Heart left ventricle (tissue), 13 donors: Measurements from ENCODE around the gene CSNK1G1.

Source experiments
- POLR2A ChIP-seq, 2 donors: fragments of 450-650 bp; IDR thresholded peaks; one replicate each; pipeline ENCODE4 v1.6.1; 2017; ENCODE audit warnings: antibody characterized with exemption in 2 of 2, mild to moderate bottlenecking in 2 of 2, moderate library complexity in 2 of 2
- TF ChIP-seq, protein P1 (sequence below), 12 donors: fragments of 200-600 bp; sonication (generic) in 4 of 12; IDR thresholded peaks; one replicate each; pipeline versions ENCODE4 v1.5.0 to v1.8.0; 2018 to 2022; ENCODE audit warnings: antibody characterized with exemption in 12 of 12, mild to moderate bottlenecking in 5 of 12
- donor health status: ischemic (EF 13 %, LVEDD 7.1; RV severe dilation, severe dysfunction).
- donor health status: DM: no; HTN: yes; CAD: no.
- donor health status: DM: no; HTN: no; CAD: no.
- donor health status: ischemic (EF 25% LVEDD 6.9; RV normal size, moderate dysfunction).
- donor health status: ischemic (EF 25% LVEDD 5.7; RV mildly dilated, moderate dysfunction).
- donor health status: ischemic (EF 35%, LVEDD 5.7; RV mildly dilated, moderate dysfunction).
- donor health status: nonischemic (EF 11% LVEDD 7.7; RV severe dilation, severe dysfunction).
- donor health status: DM: yes; HTN: yes; CAD: no.
- donor health status: PGD.
- donor health status: ischemic (EF 29% LVEDD 5.4; RV normal size, mild dysfunction).
- donor health status: nonischemic (EF 23%, LVEDD 6.1; RV moderate dilation, normal function).

DNA sequence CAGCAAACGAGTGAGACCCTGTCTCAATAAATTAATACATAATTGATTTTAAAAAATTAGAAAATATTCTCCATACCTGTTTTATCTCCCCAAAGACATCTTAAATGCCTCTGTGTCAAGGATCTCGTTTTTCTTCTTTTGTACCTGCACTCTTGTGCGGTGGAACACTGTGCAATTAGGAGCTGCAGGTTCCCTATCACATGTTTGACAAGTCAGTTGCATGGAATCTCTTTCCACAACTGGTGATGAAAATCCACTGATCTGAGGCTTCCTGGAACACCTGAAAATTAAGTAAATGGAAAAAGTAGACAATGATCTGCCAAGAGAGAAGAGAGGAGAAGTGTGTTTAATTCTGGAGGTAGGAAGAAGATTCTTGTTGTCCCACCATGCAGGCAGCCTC is 207.4 kb downstream of the CSNK1G1 start:
- TF ChIP-seq, protein P1, sequence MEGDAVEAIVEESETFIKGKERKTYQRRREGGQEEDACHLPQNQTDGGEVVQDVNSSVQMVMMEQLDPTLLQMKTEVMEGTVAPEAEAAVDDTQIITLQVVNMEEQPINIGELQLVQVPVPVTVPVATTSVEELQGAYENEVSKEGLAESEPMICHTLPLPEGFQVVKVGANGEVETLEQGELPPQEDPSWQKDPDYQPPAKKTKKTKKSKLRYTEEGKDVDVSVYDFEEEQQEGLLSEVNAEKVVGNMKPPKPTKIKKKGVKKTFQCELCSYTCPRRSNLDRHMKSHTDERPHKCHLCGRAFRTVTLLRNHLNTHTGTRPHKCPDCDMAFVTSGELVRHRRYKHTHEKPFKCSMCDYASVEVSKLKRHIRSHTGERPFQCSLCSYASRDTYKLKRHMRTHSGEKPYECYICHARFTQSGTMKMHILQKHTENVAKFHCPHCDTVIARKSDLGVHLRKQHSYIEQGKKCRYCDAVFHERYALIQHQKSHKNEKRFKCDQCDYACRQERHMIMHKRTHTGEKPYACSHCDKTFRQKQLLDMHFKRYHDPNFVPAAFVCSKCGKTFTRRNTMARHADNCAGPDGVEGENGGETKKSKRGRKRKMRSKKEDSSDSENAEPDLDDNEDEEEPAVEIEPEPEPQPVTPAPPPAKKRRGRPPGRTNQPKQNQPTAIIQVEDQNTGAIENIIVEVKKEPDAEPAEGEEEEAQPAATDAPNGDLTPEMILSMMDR (IDR thresholded peaks at IDR 0.05), result no peak
- no peak for TF ChIP-seq POLR2A (IDR thresholded peaks at IDR 0.05)
